ENCODE measurements around the gene SLC41A2.

DNA sequence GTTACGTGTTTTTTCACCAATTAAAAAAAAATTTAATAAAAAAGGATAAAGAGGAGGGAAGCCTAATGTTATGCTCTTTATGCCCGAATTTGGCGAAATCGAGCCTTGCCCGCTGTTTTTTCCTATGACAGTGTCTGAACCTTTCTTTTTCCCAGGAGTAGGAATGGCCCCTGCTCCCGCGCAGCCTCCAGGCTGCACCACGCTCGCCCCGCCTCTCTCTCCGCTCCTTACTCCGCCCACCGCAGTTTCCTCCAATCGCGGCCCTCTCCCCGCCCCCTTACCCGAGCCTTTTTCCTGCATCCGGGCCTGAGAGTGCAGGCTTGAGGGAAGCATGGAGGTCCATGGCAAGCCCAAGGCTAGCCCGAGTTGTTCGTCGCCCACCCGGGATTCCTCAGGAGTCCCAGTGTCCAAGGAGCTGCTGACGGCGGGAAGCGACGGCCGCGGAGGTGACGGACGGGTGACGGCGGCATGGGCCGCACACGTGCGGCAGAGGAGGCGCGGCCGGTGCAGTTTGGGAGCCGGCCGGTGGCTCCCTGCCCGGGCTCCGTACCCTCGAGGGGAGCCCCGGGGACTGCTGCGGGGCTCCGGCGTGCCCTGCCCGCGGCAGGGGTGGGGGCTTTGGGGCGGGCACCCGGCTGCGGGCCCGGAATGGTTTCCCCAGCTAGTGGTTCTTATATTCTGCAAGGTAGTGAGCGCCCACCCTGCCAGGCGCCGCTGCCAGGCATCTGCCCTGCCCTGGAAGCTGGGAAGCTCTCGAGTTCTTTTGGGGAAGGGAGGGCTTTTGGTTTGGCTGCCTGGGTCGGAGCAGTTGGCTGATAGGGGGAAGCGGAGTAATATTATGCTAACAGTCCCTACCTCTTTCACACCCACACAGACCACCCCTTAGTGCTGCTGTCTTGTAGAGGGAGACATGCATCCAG lies 28.2 kb upstream of the SLC41A2 start, which contains the start of gene NOPCHAP1:
- TF ChIP-seq, protein P1, sequence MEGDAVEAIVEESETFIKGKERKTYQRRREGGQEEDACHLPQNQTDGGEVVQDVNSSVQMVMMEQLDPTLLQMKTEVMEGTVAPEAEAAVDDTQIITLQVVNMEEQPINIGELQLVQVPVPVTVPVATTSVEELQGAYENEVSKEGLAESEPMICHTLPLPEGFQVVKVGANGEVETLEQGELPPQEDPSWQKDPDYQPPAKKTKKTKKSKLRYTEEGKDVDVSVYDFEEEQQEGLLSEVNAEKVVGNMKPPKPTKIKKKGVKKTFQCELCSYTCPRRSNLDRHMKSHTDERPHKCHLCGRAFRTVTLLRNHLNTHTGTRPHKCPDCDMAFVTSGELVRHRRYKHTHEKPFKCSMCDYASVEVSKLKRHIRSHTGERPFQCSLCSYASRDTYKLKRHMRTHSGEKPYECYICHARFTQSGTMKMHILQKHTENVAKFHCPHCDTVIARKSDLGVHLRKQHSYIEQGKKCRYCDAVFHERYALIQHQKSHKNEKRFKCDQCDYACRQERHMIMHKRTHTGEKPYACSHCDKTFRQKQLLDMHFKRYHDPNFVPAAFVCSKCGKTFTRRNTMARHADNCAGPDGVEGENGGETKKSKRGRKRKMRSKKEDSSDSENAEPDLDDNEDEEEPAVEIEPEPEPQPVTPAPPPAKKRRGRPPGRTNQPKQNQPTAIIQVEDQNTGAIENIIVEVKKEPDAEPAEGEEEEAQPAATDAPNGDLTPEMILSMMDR (IDR thresholded peaks at IDR 0.05; ENCODE audit: low read depth, low read length, poor library complexity, severe bottlenecking) = no peak
- TF ChIP-seq EZH2phosphoT487 (IDR thresholded peaks at IDR 0.05; ENCODE audit: borderline replicate concordance, low read length) = no peak
